ENCODE measurements around the gene SMIM12. TPM values are rescaled to one million over a fixed set of nuclear protein-coding genes. Genes with fewer than 3 reads are reported as not detected.

The SMIM12 gene
- total and polyA plus RNA-seq, 4 donors: 11.9 to 60.8 (median 45.5) TPM

- TF ChIP-seq FOXA1 (IDR thresholded peaks at IDR 0.05): no peak
- no peak for TF ChIP-seq HNF4A (conservative IDR thresholded peaks at IDR 0.05)
- TF ChIP-seq, protein P1, sequence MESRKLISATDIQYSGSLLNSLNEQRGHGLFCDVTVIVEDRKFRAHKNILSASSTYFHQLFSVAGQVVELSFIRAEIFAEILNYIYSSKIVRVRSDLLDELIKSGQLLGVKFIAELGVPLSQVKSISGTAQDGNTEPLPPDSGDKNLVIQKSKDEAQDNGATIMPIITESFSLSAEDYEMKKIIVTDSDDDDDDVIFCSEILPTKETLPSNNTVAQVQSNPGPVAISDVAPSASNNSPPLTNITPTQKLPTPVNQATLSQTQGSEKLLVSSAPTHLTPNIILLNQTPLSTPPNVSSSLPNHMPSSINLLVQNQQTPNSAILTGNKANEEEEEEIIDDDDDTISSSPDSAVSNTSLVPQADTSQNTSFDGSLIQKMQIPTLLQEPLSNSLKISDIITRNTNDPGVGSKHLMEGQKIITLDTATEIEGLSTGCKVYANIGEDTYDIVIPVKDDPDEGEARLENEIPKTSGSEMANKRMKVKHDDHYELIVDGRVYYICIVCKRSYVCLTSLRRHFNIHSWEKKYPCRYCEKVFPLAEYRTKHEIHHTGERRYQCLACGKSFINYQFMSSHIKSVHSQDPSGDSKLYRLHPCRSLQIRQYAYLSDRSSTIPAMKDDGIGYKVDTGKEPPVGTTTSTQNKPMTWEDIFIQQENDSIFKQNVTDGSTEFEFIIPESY (IDR thresholded peaks at IDR 0.05): no peak
- TF ChIP-seq TAF1 (conservative IDR thresholded peaks at IDR 0.05): no peak
Measured at GRCh38 chr1:34879230-34879629, 19.7 kb upstream of the SMIM12 start (continued).

DNA sequence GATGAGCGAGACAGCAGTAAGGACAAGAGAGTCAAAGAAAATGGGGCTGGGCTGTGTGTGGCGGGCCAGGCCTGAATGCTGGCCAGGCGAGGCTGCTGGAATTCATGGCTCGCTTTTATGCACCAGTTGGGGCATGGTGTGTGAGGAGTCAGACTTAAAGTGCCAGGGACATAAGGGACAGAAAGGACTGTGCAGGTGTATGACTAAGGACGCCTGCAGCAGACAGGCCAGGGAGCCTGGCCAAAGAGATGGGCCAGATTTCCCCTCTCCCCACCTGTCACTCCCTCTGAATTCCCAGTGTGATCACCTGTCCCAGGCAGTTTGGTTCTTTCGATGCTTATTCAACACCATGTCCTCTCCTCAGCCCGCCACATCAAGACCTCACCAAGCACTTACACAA lies 16.9 kb upstream of the SMIM12 start:
- no peak for DNase-seq (ENCODE audit: low spot score)
- no peak overlapping the region for H3K9ac ChIP-seq (ENCODE audit: low read depth in 1 of 2, low read length in 2 of 2)
- H3K4me3 ChIP-seq (ENCODE audit: low read depth in 1 of 3, low read length in 3 of 3): no peak overlapping the region
- peaks cover 0 to 12% (median 1%) of the 10 kb centered on the region in 4 donors for H3K27me3 ChIP-seq (ENCODE audit: control insufficient read depth in 4 of 4, insufficient read depth in 4 of 4, low read length in 3 of 4)
- WGBS: 86% methylated on average over 7 of the region's 7 CpGs
- H3K4me1 ChIP-seq (ENCODE audit: control insufficient read depth in 4 of 4, insufficient read depth in 4 of 4, low read length in 3 of 4): no peaks in the 10 kb centered on the region
- no peaks in the 10 kb centered on the region for H3K36me3 ChIP-seq (ENCODE audit: control insufficient read depth in 4 of 4, insufficient read depth in 3 of 4, low read depth in 1 of 4, low read length in 3 of 4)
- H3K9me3 ChIP-seq (ENCODE audit: control insufficient read depth in 4 of 4, low read length in 3 of 4): peaks cover 0 to 4% (median 2%) of the 10 kb centered on the region in 4 donors
- no peak overlapping the region for H3K27ac ChIP-seq (ENCODE audit: low read depth in 1 of 2, low read length in 2 of 2)
- TF ChIP-seq HNF4A (conservative IDR thresholded peaks at IDR 0.05) (no peak), ATF3 (IDR thresholded peaks at IDR 0.05) (no peak), REST (IDR thresholded peaks at IDR 0.05) (no peak), YY1 (IDR thresholded peaks at IDR 0.05) (no peak), RXRA (IDR thresholded peaks at IDR 0.05) (no peak), EGR1 (IDR thresholded peaks at IDR 0.05; ENCODE audit: low read depth in 2 of 2) (no peak), TAF1 (conservative IDR thresholded peaks at IDR 0.05) (no peak), MAX (IDR thresholded peaks at IDR 0.05) (no peak), FOXA1 (IDR thresholded peaks at IDR 0.05) (no peak), RAD21 (IDR thresholded peaks at IDR 0.05) (no peak), FOXA2 (IDR thresholded peaks at IDR 0.05) (no peak), HNF4G (IDR thresholded peaks at IDR 0.05) (no peak), SP1 (IDR thresholded peaks at IDR 0.05) (no peak), NR2F2 (IDR thresholded peaks at IDR 0.05) (no peak), JUND (IDR thresholded peaks at IDR 0.05) (no peak), GABPA (IDR thresholded peaks at IDR 0.05 in 1 of 2, conservative IDR thresholded peaks at IDR 0.05 in 1 of 2) (no peak)
- TF ChIP-seq, protein P1 (IDR thresholded peaks at IDR 0.05): no peak
- TF ChIP-seq, protein P2, sequence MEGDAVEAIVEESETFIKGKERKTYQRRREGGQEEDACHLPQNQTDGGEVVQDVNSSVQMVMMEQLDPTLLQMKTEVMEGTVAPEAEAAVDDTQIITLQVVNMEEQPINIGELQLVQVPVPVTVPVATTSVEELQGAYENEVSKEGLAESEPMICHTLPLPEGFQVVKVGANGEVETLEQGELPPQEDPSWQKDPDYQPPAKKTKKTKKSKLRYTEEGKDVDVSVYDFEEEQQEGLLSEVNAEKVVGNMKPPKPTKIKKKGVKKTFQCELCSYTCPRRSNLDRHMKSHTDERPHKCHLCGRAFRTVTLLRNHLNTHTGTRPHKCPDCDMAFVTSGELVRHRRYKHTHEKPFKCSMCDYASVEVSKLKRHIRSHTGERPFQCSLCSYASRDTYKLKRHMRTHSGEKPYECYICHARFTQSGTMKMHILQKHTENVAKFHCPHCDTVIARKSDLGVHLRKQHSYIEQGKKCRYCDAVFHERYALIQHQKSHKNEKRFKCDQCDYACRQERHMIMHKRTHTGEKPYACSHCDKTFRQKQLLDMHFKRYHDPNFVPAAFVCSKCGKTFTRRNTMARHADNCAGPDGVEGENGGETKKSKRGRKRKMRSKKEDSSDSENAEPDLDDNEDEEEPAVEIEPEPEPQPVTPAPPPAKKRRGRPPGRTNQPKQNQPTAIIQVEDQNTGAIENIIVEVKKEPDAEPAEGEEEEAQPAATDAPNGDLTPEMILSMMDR (IDR thresholded peaks at IDR 0.05; ENCODE audit: low read depth, low read length, missing input control): no peak
